Panc1 (cell line): ENCODE results near the gene LINC01488. TPM values are rescaled to one million over a fixed set of nuclear protein-coding genes. Genes with fewer than 3 reads are reported as not detected.

Source experiments
- ATAC-seq: fragments of 200-7000 bp; cut with Tn5 transposase; 2 replicates; pipeline ENCODE4 v1.9.1; 2020; ENCODE audit warnings: mild to moderate bottlenecking, moderate library complexity
- BruUV-seq: library from RNA; stranded (reverse); fragments of 400-500 nt; replicated peaks from 2 replicates; lab custom pipeline; 2021; lab: Mats Ljungman, UMichigan
- CTCF ChIA-PET: fragments of 300-600 bp; sonication (Branson Sonifier 250); formaldehyde crosslinking; loops from one replicate; lab custom pipeline; 2022; ENCODE audit warnings: antibody characterized with exemption; lab: Charles Lee
- POLR2A ChIA-PET: fragments of 300-600 bp; sonication (Branson Sonifier 250); formaldehyde crosslinking; loops from one replicate; lab custom pipeline; 2022; ENCODE audit warnings: antibody characterized with exemption; lab: Charles Lee
- DNase-seq: peaks from one replicate; pipeline ENCODE4 v3.0.0-alpha.2; 2010; ENCODE audit warnings: low read depth, low spot score
- H3K27ac ChIP-seq: 2 replicates; pipeline ENCODE4 v1.5.1; 2011; ENCODE audit warnings: mild to moderate bottlenecking, low read length, inconsistent platforms
- H3K27me3 ChIP-seq: fragments of 200-500 bp; sonication (Bioruptor generic); 2 replicates; pipeline ENCODE4 v1.6.0; 2014; ENCODE audit warnings: low read length, inconsistent platforms; ENCODE audit not compliant: control insufficient read depth, insufficient read depth
- H3K36me3 ChIP-seq: fragments of 200-500 bp; sonication (Bioruptor generic); 2 replicates; pipeline ENCODE4 v1.5.1; 2014; ENCODE audit warnings: inconsistent platforms, mild to moderate bottlenecking, low read length, moderate library complexity; ENCODE audit not compliant: control insufficient read depth, insufficient read depth
- H3K4me1 ChIP-seq: 2 replicates; pipeline ENCODE4 v1.5.1; 2011; ENCODE audit warnings: inconsistent platforms, mild to moderate bottlenecking, low read length, moderate library complexity; ENCODE audit not compliant: control insufficient read depth, insufficient read depth
- H3K4me3 ChIP-seq, 2 experiments: 2 replicates each; pipeline ENCODE4 v1.5.1; 2011 to 2012; ENCODE audit warnings: low read depth in 2 of 2, low read length in 2 of 2, mild to moderate bottlenecking in 2 of 2, inconsistent platforms in 1 of 2, moderate library complexity in 1 of 2
- H3K9me3 ChIP-seq: fragments of 200-500 bp; sonication (Bioruptor generic); 2 replicates; pipeline ENCODE4 v1.5.1; 2014; ENCODE audit warnings: low read depth, mild to moderate bottlenecking, inconsistent platforms, low read length, moderate library complexity; ENCODE audit not compliant: control insufficient read depth, insufficient read depth
- POLR2AphosphoS5 ChIP-seq: IDR thresholded peaks from 2 replicates; pipeline ENCODE4 v1.6.1; 2012; ENCODE audit warnings: mild to moderate bottlenecking, low read depth, low read length, moderate library complexity
- SIN3A ChIP-seq: IDR thresholded peaks from 2 replicates; pipeline ENCODE4 v1.6.1; 2012; ENCODE audit warnings: low read depth, mild to moderate bottlenecking, low read length, moderate library complexity, borderline replicate concordance; ENCODE audit not compliant: insufficient read depth
- TCF7L2 ChIP-seq: IDR thresholded peaks from 2 replicates; pipeline ENCODE4 v1.6.1; 2011; ENCODE audit warnings: mild to moderate bottlenecking, low read depth, low read length, inconsistent platforms
- in situ Hi-C: cut with HindIII; loops from 2 replicates; pipeline ENCODE4 v1.10.0; 2016; ENCODE audit warnings: low sequenced_read_pairs, low pct_unique_long_range_greater_than_20kb
- intact Hi-C: fragments of 100-400 bp; cut with micrococcal nuclease; formaldehyde crosslinking; loops from one replicate; pipeline ENCODE4 v1.10.0; 2022; ENCODE audit not compliant: unreplicated experiment
- total RNA-seq: library from RNA; stranded (reverse); gene quantifications from one replicate; pipeline ENCODE4 v1.2.1, GENCODE V29; 2021; ENCODE audit not compliant: unreplicated experiment
- TF ChIP-seq, protein P1 (sequence below), 2 experiments: IDR thresholded peaks; 2 replicates each; pipeline ENCODE4 v1.6.1; 2011 to 2012; ENCODE audit warnings: low read depth in 2 of 2, control low read depth in 1 of 2, low read length in 1 of 2, mild to moderate bottlenecking in 1 of 2, moderate library complexity in 1 of 2; ENCODE audit not compliant: insufficient read depth in 1 of 2
- TF ChIP-seq, protein P2 (sequence below): fragments of 450-650 bp; IDR thresholded peaks from 2 replicates; pipeline ENCODE4 v1.5.1; 2017; ENCODE audit warnings: mild to moderate bottlenecking

LINC01488 gene
- total RNA-seq, 1 experiment from 2014 or later, result not detected

DNA sequence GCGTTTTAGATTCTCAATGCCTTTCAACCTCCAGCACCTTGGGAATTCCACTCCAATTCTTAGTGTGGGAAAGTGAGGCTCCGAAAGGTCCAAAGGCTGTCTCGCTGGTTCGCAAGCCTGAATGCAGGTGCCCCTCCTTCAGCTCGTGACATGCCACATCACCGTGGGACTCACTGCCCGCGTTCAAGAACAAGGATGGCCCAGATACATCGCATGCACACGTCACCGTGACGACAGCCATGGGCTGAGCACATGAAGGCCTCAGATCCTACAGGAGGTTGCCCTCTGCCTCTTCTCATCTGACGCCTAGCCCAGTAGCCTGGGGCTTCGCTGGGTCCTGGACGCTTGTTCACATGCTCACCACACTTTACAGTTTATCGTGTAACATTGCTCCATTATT lies 4.4 kb upstream of the LINC01488 start:
- Histone ChIP-seq H3K36me3 (no peaks in the 10 kb centered on the region), H3K27ac (no peak overlapping the region), H3K4me3 (no peak overlapping the region), H3K4me1 (no peaks in the 10 kb centered on the region), H3K27me3 (no peaks in the 10 kb centered on the region), H3K9me3 (peaks cover 6% of the 10 kb centered on the region; the same call in 1 of the 2 replicates)
- BruUV-seq, result no TSS peak
- intact Hi-C loops, result no loop called here
- in situ Hi-C loops, result no loop called here
- DNase-seq (no peak), ATAC-seq (no peak)
- TF ChIP-seq SIN3A, result no peak
- TF ChIP-seq, protein P1, sequence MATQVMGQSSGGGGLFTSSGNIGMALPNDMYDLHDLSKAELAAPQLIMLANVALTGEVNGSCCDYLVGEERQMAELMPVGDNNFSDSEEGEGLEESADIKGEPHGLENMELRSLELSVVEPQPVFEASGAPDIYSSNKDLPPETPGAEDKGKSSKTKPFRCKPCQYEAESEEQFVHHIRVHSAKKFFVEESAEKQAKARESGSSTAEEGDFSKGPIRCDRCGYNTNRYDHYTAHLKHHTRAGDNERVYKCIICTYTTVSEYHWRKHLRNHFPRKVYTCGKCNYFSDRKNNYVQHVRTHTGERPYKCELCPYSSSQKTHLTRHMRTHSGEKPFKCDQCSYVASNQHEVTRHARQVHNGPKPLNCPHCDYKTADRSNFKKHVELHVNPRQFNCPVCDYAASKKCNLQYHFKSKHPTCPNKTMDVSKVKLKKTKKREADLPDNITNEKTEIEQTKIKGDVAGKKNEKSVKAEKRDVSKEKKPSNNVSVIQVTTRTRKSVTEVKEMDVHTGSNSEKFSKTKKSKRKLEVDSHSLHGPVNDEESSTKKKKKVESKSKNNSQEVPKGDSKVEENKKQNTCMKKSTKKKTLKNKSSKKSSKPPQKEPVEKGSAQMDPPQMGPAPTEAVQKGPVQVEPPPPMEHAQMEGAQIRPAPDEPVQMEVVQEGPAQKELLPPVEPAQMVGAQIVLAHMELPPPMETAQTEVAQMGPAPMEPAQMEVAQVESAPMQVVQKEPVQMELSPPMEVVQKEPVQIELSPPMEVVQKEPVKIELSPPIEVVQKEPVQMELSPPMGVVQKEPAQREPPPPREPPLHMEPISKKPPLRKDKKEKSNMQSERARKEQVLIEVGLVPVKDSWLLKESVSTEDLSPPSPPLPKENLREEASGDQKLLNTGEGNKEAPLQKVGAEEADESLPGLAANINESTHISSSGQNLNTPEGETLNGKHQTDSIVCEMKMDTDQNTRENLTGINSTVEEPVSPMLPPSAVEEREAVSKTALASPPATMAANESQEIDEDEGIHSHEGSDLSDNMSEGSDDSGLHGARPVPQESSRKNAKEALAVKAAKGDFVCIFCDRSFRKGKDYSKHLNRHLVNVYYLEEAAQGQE (IDR thresholded peaks at IDR 0.05; ENCODE audit: insufficient read depth in 1 of 2, low read depth in 2 of 2, low read length in 1 of 2), result no peak
- no peak for TF ChIP-seq TCF7L2
- TF ChIP-seq POLR2AphosphoS5, result no peak
- TF ChIP-seq, protein P2, sequence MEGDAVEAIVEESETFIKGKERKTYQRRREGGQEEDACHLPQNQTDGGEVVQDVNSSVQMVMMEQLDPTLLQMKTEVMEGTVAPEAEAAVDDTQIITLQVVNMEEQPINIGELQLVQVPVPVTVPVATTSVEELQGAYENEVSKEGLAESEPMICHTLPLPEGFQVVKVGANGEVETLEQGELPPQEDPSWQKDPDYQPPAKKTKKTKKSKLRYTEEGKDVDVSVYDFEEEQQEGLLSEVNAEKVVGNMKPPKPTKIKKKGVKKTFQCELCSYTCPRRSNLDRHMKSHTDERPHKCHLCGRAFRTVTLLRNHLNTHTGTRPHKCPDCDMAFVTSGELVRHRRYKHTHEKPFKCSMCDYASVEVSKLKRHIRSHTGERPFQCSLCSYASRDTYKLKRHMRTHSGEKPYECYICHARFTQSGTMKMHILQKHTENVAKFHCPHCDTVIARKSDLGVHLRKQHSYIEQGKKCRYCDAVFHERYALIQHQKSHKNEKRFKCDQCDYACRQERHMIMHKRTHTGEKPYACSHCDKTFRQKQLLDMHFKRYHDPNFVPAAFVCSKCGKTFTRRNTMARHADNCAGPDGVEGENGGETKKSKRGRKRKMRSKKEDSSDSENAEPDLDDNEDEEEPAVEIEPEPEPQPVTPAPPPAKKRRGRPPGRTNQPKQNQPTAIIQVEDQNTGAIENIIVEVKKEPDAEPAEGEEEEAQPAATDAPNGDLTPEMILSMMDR, result no peak
- POLR2A ChIA-PET, result interaction anchor here (0.6 kb wide), 1 partner anchor 12 kb away, joined by 3 read pairs; no protein-coding TSS in a partner anchor
- CTCF ChIA-PET, result no interaction called here

GRCh38 chr11:69479591-69480271 lies 1.7 kb upstream of the LINC01488 start:
- Histone ChIP-seq H3K27me3 (no peaks in the 10 kb centered on the region), H3K36me3 (no peaks in the 10 kb centered on the region), H3K27ac (no peak overlapping the region), H3K9me3 (no peaks in the 10 kb centered on the region), H3K4me3 (no peak overlapping the region), H3K4me1 (0 out of 2 replicates have a peak, but pooled peaks cover under 1% of the 10 kb centered on the region)
- TF ChIP-seq, protein P2, result no peak
- TF ChIP-seq SIN3A (no peak), POLR2AphosphoS5 (no peak), TCF7L2 (no peak)
- TF ChIP-seq, protein P1 (IDR thresholded peaks at IDR 0.05; ENCODE audit: insufficient read depth in 1 of 2, low read depth in 2 of 2, low read length in 1 of 2), result no peak
- no TSS peak for BruUV-seq
- intact Hi-C loops (no loop called here), in situ Hi-C loops (no loop called here)
- ATAC-seq (no peak), DNase-seq (no peak)
- ChIA-PET CTCF (no interaction called here), POLR2A (no interaction called here)
